HUES64 (cell line): ENCODE measurements around the gene CHRNG.
"Not testable (repeated sequence)": the region's sequence is repeated elsewhere in the genome, so short reads cannot be mapped to it uniquely, and the experiment has no call there.

Experiments used
- H3K27ac ChIP-seq: 2 replicates; pipeline ENCODE4 v1.7.0; 2013; ENCODE audit warnings: low read depth, low read length, inconsistent platforms
- H3K27me3 ChIP-seq: 2 replicates; pipeline ENCODE4 v1.6.1; 2013; ENCODE audit warnings: mild to moderate bottlenecking, low read length; ENCODE audit not compliant: insufficient read depth
- H3K36me3 ChIP-seq: 2 replicates; pipeline ENCODE4 v1.6.1; 2013; ENCODE audit warnings: mild to moderate bottlenecking, low read length; ENCODE audit not compliant: insufficient read depth
- H3K4me1 ChIP-seq: 2 replicates; pipeline ENCODE4 v1.6.1; 2013; ENCODE audit warnings: mild to moderate bottlenecking, low read length, moderate library complexity; ENCODE audit not compliant: insufficient read depth
- H3K4me3 ChIP-seq: 2 replicates; pipeline ENCODE4 v1.5.1; 2013; ENCODE audit warnings: mild to moderate bottlenecking, low read length, moderate library complexity
- H3K9ac ChIP-seq: 2 replicates; pipeline ENCODE4 v1.6.1; 2013; ENCODE audit warnings: mild to moderate bottlenecking, low read depth, low read length
- H3K9me3 ChIP-seq: 2 replicates; pipeline ENCODE4 v1.6.1; 2013; ENCODE audit warnings: low read depth, low read length; ENCODE audit not compliant: insufficient read depth
- WGBS: fragments of 150-250, 120-280 bp; methylation state at CpG from one replicate; pipeline ENCODE4 v1.1.7; 2013; ENCODE audit warnings: missing lambda C conversion rate; 5-methylcytosine and 5-hydroxymethylcytosine counted together

CHRNG gene

GRCh38 chr2:232549655-232550353, 10.3 kb downstream of the CHRNG start:
- Histone ChIP-seq H3K9ac (peak overlapping the region; percentile 93), H3K27me3 (no peaks in the 10 kb centered on the region), H3K4me3 (peak overlapping the region; percentile 92), H3K27ac (peak overlapping the region; percentile 97), H3K4me1 (peaks cover 3% of the 10 kb centered on the region; the same call in 1 of the 2 replicates), H3K36me3 (peaks cover 35% of the 10 kb centered on the region), H3K9me3 (no peaks in the 10 kb centered on the region)
- WGBS, result 34% methylated on average over 20 of the region's 21 CpGs

GRCh38 chr2:232550354-232551249, 11.1 kb downstream of the CHRNG start, which contains the start of the genes EIF4E2 and TIGD1:
EIF4E2 (plus strand) TSS chr2:232550689; CDS start chr2:232550725, 36 bp downstream.
TIGD1 (minus strand) TSS chr2:232550557; CDS start chr2:232549882, 675 bp downstream.
- peaks cover 38% of the 10 kb centered on the region for H3K36me3 ChIP-seq
- H3K4me1 ChIP-seq, result peaks cover 3% of the 10 kb centered on the region; the same call in 1 of the 2 replicates
- H3K9me3 ChIP-seq, result no peaks in the 10 kb centered on the region
- no peaks in the 10 kb centered on the region for H3K27me3 ChIP-seq
- H3K4me3 ChIP-seq, result peak within 1 kb of the TSS; percentile 92
- H3K27ac ChIP-seq, result peak within 1 kb of the TSS; percentile 97
- WGBS, result 1% methylated on average over 72 of the region's 81 CpGs
- H3K9ac ChIP-seq, result peak within 1 kb of the TSS; percentile 93

GRCh38 chr2:232551250-232551638, 11.8 kb downstream of the CHRNG start:
- H3K4me3 ChIP-seq, result peak overlapping the region; percentile 92
- H3K9ac ChIP-seq, result peak overlapping the region; percentile 93
- H3K9me3 ChIP-seq, result no peaks in the 10 kb centered on the region
- WGBS, result 24% methylated on average over 7 of the region's 7 CpGs
- peaks cover 44% of the 10 kb centered on the region for H3K36me3 ChIP-seq
- no peaks in the 10 kb centered on the region for H3K27me3 ChIP-seq
- peaks cover 3% of the 10 kb centered on the region; the same call in 1 of the 2 replicates for H3K4me1 ChIP-seq
- H3K27ac ChIP-seq, result peak overlapping the region; percentile 97; the same call in 1 of the 2 replicates

GRCh38 chr2:232551776-232552175, 12.3 kb downstream of the CHRNG start:
- Histone ChIP-seq H3K9ac (peak overlapping the region; percentile 93), H3K27me3 (no peaks in the 10 kb centered on the region), H3K4me1 (peaks cover 3% of the 10 kb centered on the region; the same call in 1 of the 2 replicates), H3K4me3 (peak overlapping the region; percentile 92), H3K9me3 (no peaks in the 10 kb centered on the region), H3K36me3 (peaks cover 46% of the 10 kb centered on the region), H3K27ac (no peak overlapping the region)
- 92% methylated on average over 4 of the region's 4 CpGs for WGBS

GRCh38 chr2:232556426-232556825, 16.9 kb downstream of the CHRNG start:
- Histone ChIP-seq H3K9me3 (no peaks in the 10 kb centered on the region), H3K27me3 (no peaks in the 10 kb centered on the region), H3K9ac (no peak overlapping the region), H3K36me3 (peaks cover 78% of the 10 kb centered on the region), H3K4me1 (peaks cover 2% of the 10 kb centered on the region; the same call in 1 of the 2 replicates), H3K27ac (no peak overlapping the region), H3K4me3 (no peak overlapping the region)
- whole genome bisulfite sequencing, result 92% methylated on average over 3 of the region's 3 CpGs

- Histone ChIP-seq H3K36me3 (peaks cover 86% of the 10 kb centered on the region), H3K4me1 (no peaks in the 10 kb centered on the region), H3K4me3 (no peak overlapping the region), H3K27me3 (no peaks in the 10 kb centered on the region), H3K9me3 (no peaks in the 10 kb centered on the region), H3K27ac (no peak overlapping the region), H3K9ac (no peak overlapping the region)
- WGBS, result 93% methylated on average over 7 of the region's 8 CpGs
Measured at GRCh38 chr2:232562515-232563151, 23.1 kb downstream of the CHRNG start.

GRCh38 chr2:232563580-232563979, 24.1 kb downstream of the CHRNG start:
- no peak overlapping the region for H3K4me3 ChIP-seq
- no peaks in the 10 kb centered on the region for H3K27me3 ChIP-seq
- WGBS, result 94% methylated on average over 2 of the region's 3 CpGs
- H3K9me3 ChIP-seq, result no peaks in the 10 kb centered on the region
- H3K36me3 ChIP-seq, result peaks cover 86% of the 10 kb centered on the region
- H3K4me1 ChIP-seq, result no peaks in the 10 kb centered on the region
- no peak overlapping the region for H3K27ac ChIP-seq
- no peak overlapping the region for H3K9ac ChIP-seq

GRCh38 chr2:232567721-232568120, 28.2 kb downstream of the CHRNG start:
- peaks cover 84% of the 10 kb centered on the region for H3K36me3 ChIP-seq
- H3K27ac ChIP-seq, result no peak overlapping the region
- no peaks in the 10 kb centered on the region for H3K4me1 ChIP-seq
- H3K27me3 ChIP-seq, result no peaks in the 10 kb centered on the region
- no peaks in the 10 kb centered on the region for H3K9me3 ChIP-seq
- no peak overlapping the region for H3K4me3 ChIP-seq
- no peak overlapping the region for H3K9ac ChIP-seq

- H3K4me1 ChIP-seq, result no peaks in the 10 kb centered on the region
- H3K36me3 ChIP-seq, result peaks cover 85% of the 10 kb centered on the region
- H3K4me3 ChIP-seq, result no peak overlapping the region
- 95% methylated on average over 4 of the region's 5 CpGs for WGBS
- H3K9ac ChIP-seq, result no peak overlapping the region
- H3K9me3 ChIP-seq, result no peaks in the 10 kb centered on the region
- no peaks in the 10 kb centered on the region for H3K27me3 ChIP-seq
- H3K27ac ChIP-seq, result no peak overlapping the region
Measured at GRCh38 chr2:232568161-232568560, 28.7 kb downstream of the CHRNG start.

- H3K36me3 ChIP-seq, result peaks cover 88% of the 10 kb centered on the region
- H3K4me3 ChIP-seq, result no peak overlapping the region
- no peaks in the 10 kb centered on the region for H3K4me1 ChIP-seq
- H3K27me3 ChIP-seq, result no peaks in the 10 kb centered on the region
- H3K27ac ChIP-seq, result no peak overlapping the region
- 96% methylated on average over 9 of the region's 9 CpGs for WGBS
- no peaks in the 10 kb centered on the region for H3K9me3 ChIP-seq
- no peak overlapping the region for H3K9ac ChIP-seq
Measured at GRCh38 chr2:232569541-232569940, 30.0 kb downstream of the CHRNG start.

- H3K9ac ChIP-seq, H3K4me1 ChIP-seq, H3K27me3 ChIP-seq, H3K9me3 ChIP-seq, H3K4me3 ChIP-seq, H3K27ac ChIP-seq: not testable (repeated sequence)
- WGBS, result 97% methylated on average over 5 of the region's 6 CpGs
- peaks cover 90% of the 10 kb centered on the region for H3K36me3 ChIP-seq
Measured at GRCh38 chr2:232570481-232570880, 31.0 kb downstream of the CHRNG start.
